B cell (primary cell): ENCODE data around the gene GCC2.
"Not testable (repeated sequence)": the region's sequence is repeated elsewhere in the genome, so short reads cannot be mapped to it uniquely, and the experiment has no call there.

ENCODE experiments used
- CTCF ChIP-seq: fragments of 200-600 bp; IDR thresholded peaks from one replicate; pipeline ENCODE4 v1.8.0; 2022; ENCODE audit warnings: antibody characterized with exemption, mild to moderate bottlenecking
- EZH2 ChIP-seq: IDR thresholded peaks from 2 replicates; pipeline ENCODE4 v1.6.1; 2012; ENCODE audit warnings: borderline replicate concordance, low read depth, mild to moderate bottlenecking, moderate library complexity, low read length; ENCODE audit not compliant: insufficient read depth, poor library complexity, severe bottlenecking

DNA sequence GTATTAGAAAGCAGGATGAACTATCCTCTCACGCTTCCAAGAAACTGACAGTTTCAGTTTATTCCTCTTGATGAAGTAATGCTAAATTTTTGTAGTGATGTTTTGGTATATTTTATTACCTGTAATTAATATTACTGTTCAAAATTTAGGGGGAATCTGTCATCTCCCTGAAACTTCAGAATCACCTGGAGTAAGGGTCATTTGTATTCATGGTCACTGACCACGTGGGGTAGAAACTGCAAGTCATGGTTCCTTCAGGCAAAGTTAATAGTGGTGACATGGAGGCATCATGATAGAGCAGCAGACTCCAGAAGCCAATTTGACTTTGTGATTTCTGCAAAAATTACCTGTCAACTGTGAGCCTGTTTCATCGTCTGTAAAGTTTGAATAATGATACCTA, 47.2 kb downstream of the GCC2 start:
- not testable (repeated sequence) for TF ChIP-seq CTCF, EZH2
